DMS114 treated with DMSO at 0.1 percent for 48 hours (cell line): ENCODE results near the gene NRXN2.

Experiments
- DNase-seq: peaks from one replicate; lab custom pipeline; 2025; ENCODE audit not compliant: unreplicated experiment; lab: John Stamatoyannopoulos, UW

Gene NRXN2

DNA sequence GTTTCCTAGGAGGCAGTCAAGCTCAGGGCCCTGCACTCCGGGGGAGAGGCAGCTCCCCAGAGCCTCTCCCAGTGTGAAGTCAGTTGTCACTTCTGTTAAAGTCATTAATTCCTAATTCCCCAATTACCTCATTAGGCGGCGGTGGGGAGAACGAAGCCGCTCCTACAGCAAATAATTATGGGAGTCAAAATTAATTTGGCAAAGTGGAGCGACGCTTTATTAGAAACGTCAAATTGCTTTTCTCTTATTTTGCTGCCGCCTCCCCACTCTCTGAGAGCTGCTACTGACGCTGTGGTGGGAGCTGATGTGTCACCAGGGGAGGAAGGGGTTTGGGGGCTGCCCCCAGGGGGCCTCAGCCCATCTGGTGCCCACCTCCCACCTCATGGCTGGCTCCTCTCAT is 90.3 kb downstream of the NRXN2 start:
- DNase-seq, result no peak

GRCh38 chr11:64632237-64632636 is 90.8 kb downstream of the NRXN2 start:
- DNase-seq, result no peak

- no peak for DNase-seq
Measured at GRCh38 chr11:64631675-64632074, 91.3 kb downstream of the NRXN2 start.

- DNase-seq, result no peak
Measured at GRCh38 chr11:64629796-64630562, 93.0 kb downstream of the NRXN2 start.

- DNase-seq, result no peak
Measured at GRCh38 chr11:64629103-64629502, 93.9 kb downstream of the NRXN2 start.

DNA sequence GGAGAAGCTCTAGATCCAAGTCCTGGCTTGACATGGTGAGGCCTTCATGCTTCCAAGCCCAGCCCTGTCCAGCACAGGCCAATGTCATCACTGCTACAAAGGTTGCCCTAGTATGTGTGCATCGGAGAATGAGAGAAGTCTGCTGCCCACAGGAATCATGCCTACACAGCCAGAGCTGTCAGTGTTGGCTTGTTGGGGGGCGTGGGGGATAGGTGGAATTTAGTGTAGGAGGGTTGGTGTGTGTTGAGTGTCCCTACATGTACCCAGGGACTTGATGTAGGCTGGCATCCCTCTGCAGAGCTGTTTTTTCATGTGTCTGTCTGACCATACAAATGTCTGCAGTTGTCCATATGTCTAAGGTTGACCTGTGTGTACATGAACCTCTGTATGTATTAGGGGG is 94.4 kb downstream of the NRXN2 start:
- DNase-seq, result no peak

- no peak for DNase-seq
Measured at GRCh38 chr11:64627371-64627770, 95.6 kb downstream of the NRXN2 start.

DNA sequence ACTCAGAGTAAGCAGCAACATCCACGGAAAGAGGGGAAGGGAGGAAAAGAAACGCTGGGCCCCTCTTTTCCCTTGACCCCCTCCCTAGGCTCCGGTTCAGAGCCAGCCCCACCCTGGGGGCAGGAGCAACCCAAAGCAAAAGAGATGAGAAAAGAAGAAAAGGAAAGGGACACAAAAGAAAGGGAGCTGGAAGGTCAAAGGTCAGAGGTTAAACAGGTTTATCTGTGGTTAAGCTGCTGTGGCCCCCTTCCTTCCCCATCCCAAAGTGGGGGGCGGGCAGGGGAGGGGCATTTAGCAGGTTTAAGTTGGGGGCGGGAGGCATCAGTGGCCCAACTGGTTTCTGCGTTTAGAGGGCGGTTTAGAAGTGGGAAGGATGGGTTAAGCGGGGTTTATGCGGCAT is 96.4 kb downstream of the NRXN2 start:
- DNase-seq, result no peak

DNA sequence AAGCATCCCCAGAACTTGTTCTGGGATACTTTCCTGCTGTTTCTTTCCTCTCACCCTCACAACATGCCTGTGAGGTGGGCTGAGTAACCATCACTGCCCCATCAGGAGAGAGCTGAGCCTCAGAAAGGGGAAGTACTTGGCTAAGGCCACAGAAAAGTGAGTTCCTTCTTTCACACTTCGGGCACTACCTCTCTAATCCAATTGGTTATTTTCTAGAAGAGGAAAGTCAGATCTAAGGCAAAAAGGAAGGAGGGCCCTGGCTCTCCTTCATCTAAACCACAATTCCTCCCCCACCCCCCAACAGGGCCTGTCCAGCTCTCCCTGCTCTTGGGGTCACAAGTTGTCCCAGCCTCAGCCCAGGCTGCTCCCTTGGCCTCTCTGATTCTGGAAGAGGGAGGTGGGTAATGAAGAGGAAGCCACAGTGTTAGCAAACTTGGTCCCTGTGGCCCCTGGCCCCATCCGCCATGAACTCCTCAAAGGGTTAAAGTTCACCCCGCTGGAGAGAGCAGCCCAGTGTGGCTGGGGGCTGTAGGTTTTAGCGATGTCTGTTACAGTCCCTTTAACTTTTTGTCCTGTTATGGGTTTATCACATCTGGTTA is 98.0 kb downstream of the NRXN2 start:
- DNase-seq, result no peak

- no peak for DNase-seq
Measured at GRCh38 chr11:64622681-64623080, 100.3 kb downstream of the NRXN2 start.

DNA sequence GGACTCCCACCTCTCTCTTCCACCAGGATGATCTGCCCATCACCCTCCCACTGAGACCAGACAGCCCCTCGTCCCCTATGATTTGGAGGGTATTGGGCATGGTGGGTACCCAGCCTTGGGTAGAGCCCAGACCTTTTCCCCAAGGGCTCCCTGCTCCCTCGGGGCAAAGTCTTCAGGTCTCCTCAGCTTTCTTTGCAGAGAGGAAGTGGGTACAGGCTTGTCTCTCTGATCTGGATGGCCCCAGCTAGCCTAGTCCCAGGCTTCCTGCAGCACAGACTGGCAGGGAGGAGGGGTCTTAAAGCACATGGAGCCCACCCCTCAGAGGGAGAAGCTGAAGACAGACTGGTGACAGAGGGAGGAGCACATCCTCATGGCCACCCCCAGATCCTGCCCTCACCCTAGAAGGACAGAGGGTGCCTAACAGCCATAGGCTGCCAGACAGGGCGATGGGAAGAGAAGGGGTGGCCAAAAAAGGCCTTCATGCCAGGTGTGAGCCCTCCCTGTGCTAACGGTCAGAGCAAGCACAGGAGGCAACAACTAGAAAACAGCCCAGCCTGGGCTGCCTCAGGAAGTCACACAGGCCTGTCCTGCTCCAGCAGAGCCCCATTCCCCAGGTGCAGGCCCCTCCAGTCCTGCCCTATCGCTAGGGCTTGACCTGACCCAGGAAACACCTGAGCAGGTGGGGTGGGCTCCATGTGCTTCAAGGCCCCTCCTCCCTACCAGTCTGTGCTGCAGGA is 101.5 kb downstream of the NRXN2 start:
- DNase-seq, result no peak

DNA sequence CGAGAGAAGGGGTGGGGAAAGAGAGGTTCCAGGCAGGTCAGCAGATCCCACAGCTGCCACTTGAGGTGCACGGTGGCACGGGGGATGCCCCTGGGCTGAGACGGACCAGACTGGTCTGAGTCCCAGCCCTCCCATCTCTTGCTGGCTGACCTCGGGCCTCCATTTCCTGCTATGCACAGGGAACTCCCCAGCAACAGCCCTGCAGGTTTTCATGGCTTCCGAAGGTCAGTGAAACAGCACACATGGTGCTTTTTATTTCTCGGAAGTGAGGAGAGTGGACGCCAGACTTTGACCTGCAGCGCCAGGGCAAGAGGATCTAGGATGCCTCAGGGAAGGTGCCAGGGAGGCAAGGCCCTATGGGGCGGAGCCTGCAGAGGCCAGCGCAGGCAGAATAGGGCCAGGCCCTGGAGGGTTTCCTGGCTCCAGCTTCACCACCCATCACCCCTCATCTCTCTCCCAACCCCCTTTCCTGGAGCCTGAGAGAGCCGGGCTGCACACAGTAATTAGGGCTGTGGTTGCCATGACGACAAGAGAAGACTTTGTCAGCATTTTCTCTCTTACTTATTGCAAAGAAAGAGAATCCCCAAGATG is 102.5 kb downstream of the NRXN2 start:
- DNase-seq, result no peak

DNA sequence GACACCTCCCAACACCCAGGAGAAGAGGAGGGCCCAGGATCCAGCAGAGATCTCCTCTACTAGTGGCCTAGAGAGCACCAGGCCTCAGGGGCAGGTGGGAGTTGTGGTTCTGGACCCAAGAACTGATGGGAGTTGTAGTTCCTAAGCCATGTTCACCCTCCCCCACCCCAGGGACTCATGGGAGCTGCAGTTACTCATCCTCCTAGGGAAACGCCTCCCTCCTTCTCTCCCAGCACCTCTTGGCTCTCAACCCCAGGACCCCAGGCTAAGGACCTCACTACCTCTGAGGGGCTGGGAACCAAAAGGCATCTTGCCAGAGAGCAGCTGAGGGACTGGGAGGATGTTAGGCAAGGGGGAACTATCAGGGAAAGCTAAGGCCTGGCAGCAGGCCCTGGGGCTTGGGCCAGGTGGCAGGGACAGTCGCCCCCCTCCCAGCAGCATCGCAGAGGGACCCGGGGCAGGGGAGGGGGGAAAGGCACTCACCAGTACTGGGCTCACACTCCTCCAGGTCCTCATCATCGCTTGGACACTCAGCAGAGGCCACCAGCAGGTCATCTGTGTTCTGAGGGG is 103.1 kb downstream of the NRXN2 start:
- DNase-seq, result no peak

DNA sequence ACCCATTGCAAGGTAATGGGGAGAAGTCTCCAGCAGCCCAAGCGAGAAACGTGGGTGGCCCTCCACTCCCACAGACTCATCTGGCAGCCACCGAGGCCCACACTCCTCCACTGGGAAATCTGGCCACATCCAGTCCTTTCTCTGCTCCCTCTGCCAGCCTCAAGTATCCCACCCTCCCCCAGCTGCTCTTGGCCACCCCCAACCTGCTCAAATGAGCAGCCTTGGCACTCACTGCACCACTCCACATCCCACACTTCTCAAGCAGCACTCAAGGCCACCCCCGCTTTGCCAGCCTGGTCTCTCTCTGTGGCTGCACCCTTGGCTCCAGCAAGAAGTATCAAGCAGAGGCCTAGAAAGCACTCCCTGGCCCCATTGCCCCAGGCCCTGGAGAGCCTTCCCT is 103.8 kb downstream of the NRXN2 start:
- DNase-seq, result no peak

- DNase-seq, result no peak
Measured at GRCh38 chr11:64616817-64617216, 106.2 kb downstream of the NRXN2 start.

GRCh38 chr11:64614917-64615316 is 108.1 kb downstream of the NRXN2 start:
- no peak for DNase-seq

DNA sequence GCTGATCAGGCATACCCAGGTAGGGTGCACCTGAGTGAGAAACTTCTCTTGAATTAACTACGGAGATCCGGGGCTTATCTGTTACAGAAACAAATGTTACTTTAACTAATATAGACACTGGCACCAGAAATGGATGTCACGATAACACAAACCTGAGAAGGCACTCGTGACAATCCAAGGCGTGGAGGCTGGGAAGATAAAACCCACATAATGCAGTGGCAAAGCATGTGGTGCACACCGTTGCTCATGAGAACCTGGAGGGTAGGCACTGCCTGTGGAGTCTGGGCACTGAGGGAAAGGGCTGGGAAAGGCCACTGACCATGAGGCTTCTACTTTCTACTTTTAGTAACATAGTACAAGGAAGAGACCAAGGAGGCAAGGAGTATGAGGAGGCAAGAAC is 109.3 kb downstream of the NRXN2 start:
- DNase-seq, result no peak

DNA sequence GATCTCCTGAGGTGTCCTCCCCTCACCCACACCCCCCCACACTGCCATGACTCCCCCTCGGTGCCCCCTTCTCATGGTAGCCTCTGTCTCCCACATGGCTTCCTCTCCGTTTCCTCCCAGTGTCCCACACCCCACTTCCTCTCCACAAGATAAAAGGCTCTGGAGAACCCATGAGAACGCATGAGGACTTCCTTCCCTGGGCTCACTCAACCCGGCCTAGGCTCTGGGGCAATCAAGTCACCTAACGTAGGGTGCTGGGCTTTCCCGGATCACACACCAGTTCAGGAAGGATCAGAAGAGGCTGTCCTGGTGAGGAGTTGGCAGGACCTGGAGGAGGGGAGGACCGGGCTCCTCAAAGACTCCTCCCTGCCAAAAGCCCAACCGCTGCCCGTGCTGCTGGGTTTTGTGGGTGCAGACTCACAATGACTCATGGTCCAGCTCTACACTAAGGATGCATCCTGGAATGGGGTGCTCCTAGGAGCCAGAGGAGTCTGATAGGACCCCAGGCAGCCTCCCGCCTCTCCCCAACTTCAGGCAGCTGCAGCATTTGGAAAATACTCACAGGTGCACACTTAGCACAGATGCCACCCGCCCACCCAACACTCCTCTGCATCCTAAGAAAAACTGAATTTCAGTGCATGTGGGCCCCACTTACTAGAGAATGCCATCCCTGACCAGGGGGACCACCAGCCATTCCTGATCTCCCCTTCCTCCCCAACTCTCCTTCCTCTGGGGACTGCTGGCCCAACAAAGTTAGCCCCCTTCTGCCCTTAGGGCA is 110.9 kb downstream of the NRXN2 start:
- DNase-seq, result no peak

- DNase-seq, result no peak
Measured at GRCh38 chr11:64611176-64611575, 111.8 kb downstream of the NRXN2 start.

- no peak for DNase-seq
Measured at GRCh38 chr11:64610596-64610995, 112.4 kb downstream of the NRXN2 start.
